HCT116 (cell line): ENCODE data around the gene CDC45. TPM values are rescaled to one million over a fixed set of nuclear protein-coding genes. Genes with fewer than 3 reads are reported as not detected.

Experiments used
- ATAC-seq: fragments of 200-7000 bp; cut with Tn5 transposase; 2 replicates; pipeline ENCODE4 v1.9.1; 2020; ENCODE audit warnings: mild to moderate bottlenecking, moderate library complexity
- BruUV-seq: library from RNA; stranded (reverse); fragments of 400-500 nt; replicated peaks from 2 replicates; lab custom pipeline; 2021; lab: Mats Ljungman, UMichigan
- CTCF ChIA-PET: fragments of 300-600 bp; sonication (Branson Sonifier 250); formaldehyde crosslinking; loops from one replicate; lab custom pipeline; 2021; ENCODE audit warnings: antibody characterized with exemption; lab: Charles Lee
- POLR2A ChIA-PET: fragments of 300-600, 350-600 bp; sonication (Branson Sonifier 250); formaldehyde crosslinking; loops from one replicate; lab custom pipeline; 2021; ENCODE audit warnings: antibody characterized with exemption; lab: Charles Lee
- RAD21 ChIA-PET, 2 experiments: fragments of 300-600 bp; sonication (Branson Sonifier 250); formaldehyde crosslinking; loops; one replicate each; lab custom pipeline; 2023; ENCODE audit warnings: low total read pairs in 2 of 2; ENCODE audit not compliant: uncharacterized antibody in 2 of 2, unreplicated experiment in 2 of 2, low non-redundant PET in 1 of 2; lab: Charles Lee
- DNase-seq: peaks from one replicate; pipeline ENCODE4 v3.0.0-alpha.2; 2010; ENCODE audit warnings: low read depth, low spot score
- H2AFZ ChIP-seq: fragments of 200-600 bp; shearing (Covaris generic), sonication (generic); 2 replicates; pipeline ENCODE4 v1.6.1; 2017; ENCODE audit warnings: low read depth, mixed run types, mixed read lengths, antibody characterized with exemption, low read length; ENCODE audit not compliant: poor library complexity, severe bottlenecking
- H3K27ac ChIP-seq: 2 replicates; pipeline ENCODE4 v1.5.1; 2012; ENCODE audit warnings: low read depth, low read length
- H3K27me3 ChIP-seq: fragments of 200-600 bp; sonication (generic); 2 replicates; pipeline ENCODE4 v1.6.1; 2016; ENCODE audit warnings: mixed run types, low read length, mixed read lengths; ENCODE audit not compliant: insufficient read depth
- H3K36me3 ChIP-seq, 2 experiments: fragments of 200-500 bp in 1 of 2; fragments of 200-600 bp in 1 of 2; sonication (Bioruptor generic) in 1 of 2; sonication (generic) in 1 of 2; 2 replicates each; pipeline versions ENCODE4 v1.5.1 to v1.6.1; 2014 to 2016; ENCODE audit warnings: low read length in 2 of 2, inconsistent platforms in 1 of 2, mixed read lengths in 1 of 2, mixed run types in 1 of 2; ENCODE audit not compliant: insufficient read depth in 2 of 2, control insufficient read depth in 1 of 2
- H3K4me1 ChIP-seq, 2 experiments: fragments of 200-600 bp in 1 of 2; sonication (generic) in 1 of 2; 2 replicates each; pipeline versions ENCODE4 v1.5.1 to v1.6.1; 2012 to 2017; ENCODE audit warnings: low read length in 2 of 2, inconsistent platforms in 1 of 2, mild to moderate bottlenecking in 1 of 2, mixed read lengths in 1 of 2, mixed run types in 1 of 2, moderate library complexity in 1 of 2; ENCODE audit not compliant: insufficient read depth in 2 of 2, control insufficient read depth in 1 of 2
- H3K4me2 ChIP-seq: fragments of 200-600 bp; sonication (generic); 2 replicates; pipeline ENCODE4 v1.6.1; 2017; ENCODE audit warnings: mixed run types, low read length, mixed read lengths
- H3K4me3 ChIP-seq, 2 experiments: fragments of 200-600 bp in 1 of 2; sonication (generic) in 1 of 2; replicated peaks in 1 of 2; 2 replicates each; pipeline ENCODE4 v1.5.1; 2011 to 2016; ENCODE audit warnings: low read length in 2 of 2, control low read depth in 1 of 2, low read depth in 1 of 2, mild to moderate bottlenecking in 1 of 2, mixed read lengths in 1 of 2, mixed run types in 1 of 2
- H3K79me2 ChIP-seq: fragments of 200-600 bp; sonication (generic); 2 replicates; pipeline ENCODE4 v1.6.1; 2017; ENCODE audit warnings: mild to moderate bottlenecking, mixed run types, low read length, moderate library complexity, mixed read lengths; ENCODE audit not compliant: insufficient read depth
- H3K9ac ChIP-seq: fragments of 200-600 bp; sonication (generic); 2 replicates; pipeline ENCODE4 v1.6.1; 2016; ENCODE audit warnings: low read length, mixed read lengths
- H3K9me2 ChIP-seq: fragments of 200-600 bp; sonication (generic), shearing (Covaris generic); 2 replicates; pipeline ENCODE4 v1.6.1; 2017; ENCODE audit warnings: mixed run types, mild to moderate bottlenecking, moderate library complexity; ENCODE audit not compliant: insufficient read depth
- H3K9me3 ChIP-seq, 2 experiments: fragments of 200-500 bp in 1 of 2; fragments of 200-600 bp in 1 of 2; sonication (Bioruptor generic) in 1 of 2; sonication (generic) in 1 of 2; 2 replicates each; pipeline ENCODE4 v1.6.1; 2014 to 2017; ENCODE audit warnings: low read length in 2 of 2, mixed read lengths in 2 of 2, inconsistent platforms in 1 of 2, low read depth in 1 of 2, mild to moderate bottlenecking in 1 of 2, mixed run types in 1 of 2, moderate library complexity in 1 of 2; ENCODE audit not compliant: control insufficient read depth in 1 of 2, insufficient read depth in 1 of 2
- H4K20me1 ChIP-seq: fragments of 200-600 bp; sonication (generic), shearing (Covaris generic); 2 replicates; pipeline ENCODE4 v1.6.1; 2017; ENCODE audit warnings: mixed run types, mild to moderate bottlenecking, moderate library complexity; ENCODE audit not compliant: insufficient read depth
- ATF3 ChIP-seq: IDR thresholded peaks from 2 replicates; pipeline ENCODE4 v1.6.1; 2012
- CTCF ChIP-seq, 3 experiments: fragments of 200-600 bp in 1 of 3; sonication (generic) in 1 of 3; IDR thresholded peaks in 2 of 3; conservative IDR thresholded peaks in 1 of 3; 2 replicates each; pipeline ENCODE4 v1.5.1; 2012 to 2017; ENCODE audit warnings: low read depth in 2 of 3, low read length in 2 of 3, antibody characterized with exemption in 1 of 3, borderline replicate concordance in 1 of 3, control low read depth in 1 of 3, mild to moderate bottlenecking in 1 of 3, mixed read lengths in 1 of 3, mixed run types in 1 of 3, moderate library complexity in 1 of 3; ENCODE audit not compliant: insufficient read depth in 1 of 3
- EZH2 ChIP-seq: fragments of 200-600 bp; sonication (generic); IDR thresholded peaks from 2 replicates; pipeline ENCODE4 v1.6.1; 2017; ENCODE audit warnings: antibody characterized with exemption, mixed run types
- FOSL1 ChIP-seq: IDR thresholded peaks from 2 replicates; pipeline ENCODE4 v1.6.1; 2012; ENCODE audit warnings: low read depth
- MAX ChIP-seq: IDR thresholded peaks from 2 replicates; pipeline ENCODE4 v1.6.1; 2012
- POLR2AphosphoS5 ChIP-seq: IDR thresholded peaks from 2 replicates; pipeline ENCODE4 v1.6.1; 2011; ENCODE audit warnings: mild to moderate bottlenecking, low read depth, low read length, moderate library complexity
- RAD21 ChIP-seq: IDR thresholded peaks from 2 replicates; pipeline ENCODE4 v1.6.1; 2012; ENCODE audit warnings: low read depth, mild to moderate bottlenecking
- REST ChIP-seq: IDR thresholded peaks from 2 replicates; pipeline ENCODE4 v1.6.1; 2012; ENCODE audit warnings: low read depth
- SP1 ChIP-seq: IDR thresholded peaks from 2 replicates; pipeline ENCODE4 v1.6.1; 2012; ENCODE audit warnings: low read depth
- SRF ChIP-seq: IDR thresholded peaks from 2 replicates; pipeline ENCODE4 v1.6.1; 2012; ENCODE audit warnings: low read depth
- TCF7L2 ChIP-seq: IDR thresholded peaks from 2 replicates; pipeline ENCODE4 v1.7.0; 2011; ENCODE audit warnings: borderline replicate concordance, inconsistent platforms; ENCODE audit not compliant: insufficient read depth, insufficient read length; ENCODE audit errors: extremely low read depth
- YY1 ChIP-seq: IDR thresholded peaks from 2 replicates; pipeline ENCODE4 v1.6.1; 2011; ENCODE audit warnings: low read length, low read depth, moderate library complexity, mild to moderate bottlenecking; ENCODE audit not compliant: insufficient replicate concordance; ENCODE audit errors: extremely low read depth
- ZBTB33 ChIP-seq: IDR thresholded peaks from 2 replicates; pipeline ENCODE4 v1.6.1; 2011; ENCODE audit warnings: mild to moderate bottlenecking, low read length, moderate library complexity; ENCODE audit not compliant: insufficient replicate concordance; ENCODE audit errors: extremely low read depth
- ZNF274 ChIP-seq: fragments of 200-500 bp; sonication (Bioruptor generic); IDR thresholded peaks from 2 replicates; pipeline ENCODE4 v1.6.1; 2014; ENCODE audit warnings: mild to moderate bottlenecking, low read depth, low read length, inconsistent platforms
- intact Hi-C: fragments of 100-400 bp; cut with micrococcal nuclease; formaldehyde crosslinking; loops from 2 replicates; pipeline ENCODE4 v1.10.0; 2022
- total RNA-seq: library from RNA; stranded (reverse); gene quantifications from one replicate; pipeline ENCODE4 v1.2.1, GENCODE V29; 2021; ENCODE audit not compliant: unreplicated experiment

CDC45 gene
- total RNA-seq, 1 experiment from 2014 or later = 43.4 TPM

- TF ChIP-seq EZH2 (no peak), SRF (peak; percentile 66), SP1 (peak; percentile 88), ATF3 (no peak)
Observed at GRCh38 chr22:19432133-19432851, 47.4 kb upstream of the CDC45 start, which contains the start of gene MRPL40 (continued).

GRCh38 chr22:19434401-19434800 is 45.3 kb upstream of the CDC45 start:
- no TSS peak for BruUV-seq
- Histone ChIP-seq H4K20me1 (no peaks in the 10 kb centered on the region), H3K9me3 (no peaks in the 10 kb centered on the region), H3K27ac (no peak overlapping the region), H3K4me1 (peaks cover 16 to 17% of the 10 kb centered on the region in 2 experiments), H2AFZ (no peak overlapping the region), H3K4me2 (no peak overlapping the region), H3K36me3 (peaks cover 6 to 12% of the 10 kb centered on the region in 2 experiments; a peak in 2 of 4 replicates), H3K9me2 (no peaks in the 10 kb centered on the region), H3K9ac (no peak overlapping the region), H3K4me3 (no peak overlapping the region), H3K27me3 (no peaks in the 10 kb centered on the region), H3K79me2 (peaks cover 41% of the 10 kb centered on the region)
- no peak for DNase-seq
- POLR2A ChIA-PET = interaction anchor here (1.5 to 1.6 kb wide), 2 partner anchors 9 to 11 kb away, joined by 4 to 5 read pairs; no protein-coding TSS in a partner anchor
- CTCF ChIA-PET = no interaction called here
- RAD21 ChIA-PET = no interaction called here
- intact Hi-C loops = no loop called here
- ATAC-seq = no peak
- TF ChIP-seq RAD21 = no peak
- no peak for TF ChIP-seq ZNF274
- no peak for TF ChIP-seq POLR2AphosphoS5
- TF ChIP-seq YY1 = no peak
- no peak for TF ChIP-seq SP1
- no peak for TF ChIP-seq ZBTB33
- no peak for TF ChIP-seq FOSL1
- no peak for TF ChIP-seq REST
- no peak for TF ChIP-seq MAX
- TF ChIP-seq CTCF (IDR thresholded peaks at IDR 0.05 in 2 of 3, conservative IDR thresholded peaks at IDR 0.05 in 1 of 3; ENCODE audit: borderline replicate concordance in 1 of 3, insufficient read depth in 1 of 3, low read depth in 2 of 3, low read length in 2 of 3) = no peak
- no peak for TF ChIP-seq ATF3
- no peak for TF ChIP-seq TCF7L2
